HG03354 (cell line): Measurements from ENCODE around the gene CTSZ.
"Not testable (repeated sequence)": the region's sequence is repeated elsewhere in the genome, so short reads cannot be mapped to it uniquely, and the experiment has no call there.

Experiments
- ATAC-seq: cut with Tn5 transposase; IDR thresholded peaks from one replicate; pipeline ENCODE4 v1.9.1; 2021; ENCODE audit warnings: mild to moderate bottlenecking; ENCODE audit not compliant: unreplicated experiment, poor library complexity, severe bottlenecking

CTSZ gene

GRCh38 chr20:59006864-59007664 is at the start of gene CTSZ:
Gene CTSZ, minus strand, starts transcription at chr20:59007254. Its CDS starts 126 bp downstream, at chr20:59007128.
- ATAC-seq, result peak; percentile 22

GRCh38 chr20:59055302-59055701 is 48.2 kb upstream of the CTSZ start:
- no peak for ATAC-seq

- no peak for ATAC-seq
These were observed 44.7 kb upstream of the CTSZ start for GRCh38 chr20:59051666-59052185.

- no peak for ATAC-seq
These were observed 43.4 kb upstream of the CTSZ start for GRCh38 chr20:59050437-59050836.

GRCh38 chr20:59048681-59049030 is 41.6 kb upstream of the CTSZ start:
- ATAC-seq, result no peak

GRCh38 chr20:59047938-59048680 is 41.1 kb upstream of the CTSZ start:
- ATAC-seq, result no peak

GRCh38 chr20:59046862-59047261 is 39.8 kb upstream of the CTSZ start:
- no peak for ATAC-seq

- ATAC-seq, result no peak
These were observed 37.7 kb upstream of the CTSZ start for GRCh38 chr20:59044796-59045195.

GRCh38 chr20:59044295-59044694 is 37.2 kb upstream of the CTSZ start:
- no peak for ATAC-seq

GRCh38 chr20:59043698-59044097 is 36.6 kb upstream of the CTSZ start:
- ATAC-seq, result no peak

- peak; percentile 93 for ATAC-seq
These were observed 36.0 kb upstream of the CTSZ start for GRCh38 chr20:59042796-59043631.

GRCh38 chr20:59042151-59042795 is 35.2 kb upstream of the CTSZ start, which contains the start of gene PRELID3B:
Gene PRELID3B, minus strand, starts transcription at chr20:59042786. Its CDS starts 56 bp downstream, at chr20:59042730.
- peak; percentile 28 for ATAC-seq

GRCh38 chr20:59041487-59041886 is 34.4 kb upstream of the CTSZ start:
- not testable (repeated sequence) for ATAC-seq

GRCh38 chr20:59040667-59041066 is 33.6 kb upstream of the CTSZ start:
- ATAC-seq, result no peak

- ATAC-seq, result no peak
These were observed 32.2 kb upstream of the CTSZ start for GRCh38 chr20:59039233-59039632.

GRCh38 chr20:59037386-59037785 is 30.3 kb upstream of the CTSZ start:
- ATAC-seq, result no peak

- no peak for ATAC-seq
These were observed 28.3 kb upstream of the CTSZ start for GRCh38 chr20:59035381-59035780.

- no peak for ATAC-seq
These were observed 26.6 kb upstream of the CTSZ start for GRCh38 chr20:59033616-59034165.

- ATAC-seq, result no peak
These were observed 26.0 kb upstream of the CTSZ start for GRCh38 chr20:59033093-59033492.
